Esophagus squamous epithelium (tissue), 4 donors: ENCODE results near the gene SYDE2.
"Not testable (repeated sequence)": the region's sequence is repeated elsewhere in the genome, so short reads cannot be mapped to it uniquely, and the experiment has no call there.

ENCODE experiments used
- POLR2A ChIP-seq, 4 donors: fragments of 450-650 bp; IDR thresholded peaks; one replicate each; pipeline ENCODE4 v1.6.1; 2017; ENCODE audit warnings: antibody characterized with exemption in 4 of 4, mild to moderate bottlenecking in 4 of 4, moderate library complexity in 3 of 4
- TF ChIP-seq, protein P1 (sequence below), 6 experiments: fragments of 450-650 bp in 4 of 6; fragments of 200-600 bp in 2 of 6; sonication (generic) in 2 of 6; IDR thresholded peaks; one replicate each; pipeline ENCODE4 v1.5.1; 2016 to 2019; ENCODE audit warnings: antibody characterized with exemption in 6 of 6, mild to moderate bottlenecking in 4 of 6, moderate library complexity in 4 of 6

- not testable (repeated sequence) for TF ChIP-seq POLR2A (IDR thresholded peaks at IDR 0.05)
- TF ChIP-seq, protein P1, sequence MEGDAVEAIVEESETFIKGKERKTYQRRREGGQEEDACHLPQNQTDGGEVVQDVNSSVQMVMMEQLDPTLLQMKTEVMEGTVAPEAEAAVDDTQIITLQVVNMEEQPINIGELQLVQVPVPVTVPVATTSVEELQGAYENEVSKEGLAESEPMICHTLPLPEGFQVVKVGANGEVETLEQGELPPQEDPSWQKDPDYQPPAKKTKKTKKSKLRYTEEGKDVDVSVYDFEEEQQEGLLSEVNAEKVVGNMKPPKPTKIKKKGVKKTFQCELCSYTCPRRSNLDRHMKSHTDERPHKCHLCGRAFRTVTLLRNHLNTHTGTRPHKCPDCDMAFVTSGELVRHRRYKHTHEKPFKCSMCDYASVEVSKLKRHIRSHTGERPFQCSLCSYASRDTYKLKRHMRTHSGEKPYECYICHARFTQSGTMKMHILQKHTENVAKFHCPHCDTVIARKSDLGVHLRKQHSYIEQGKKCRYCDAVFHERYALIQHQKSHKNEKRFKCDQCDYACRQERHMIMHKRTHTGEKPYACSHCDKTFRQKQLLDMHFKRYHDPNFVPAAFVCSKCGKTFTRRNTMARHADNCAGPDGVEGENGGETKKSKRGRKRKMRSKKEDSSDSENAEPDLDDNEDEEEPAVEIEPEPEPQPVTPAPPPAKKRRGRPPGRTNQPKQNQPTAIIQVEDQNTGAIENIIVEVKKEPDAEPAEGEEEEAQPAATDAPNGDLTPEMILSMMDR (IDR thresholded peaks at IDR 0.05): not testable (repeated sequence)
Observed at GRCh38 chr1:85249042-85249441, 48.2 kb upstream of the SYDE2 start.
